ENCODE data around the gene SLC7A14. TPM values are rescaled to one million over a fixed set of nuclear protein-coding genes. Genes with fewer than 3 reads are reported as not detected.

SLC7A14 gene
- total and polyA plus RNA-seq, 2 donors (not counting 3 experiments of a cell fraction or from before 2014, with no cell fraction given): 0.07 to 0.57 TPM

DNA sequence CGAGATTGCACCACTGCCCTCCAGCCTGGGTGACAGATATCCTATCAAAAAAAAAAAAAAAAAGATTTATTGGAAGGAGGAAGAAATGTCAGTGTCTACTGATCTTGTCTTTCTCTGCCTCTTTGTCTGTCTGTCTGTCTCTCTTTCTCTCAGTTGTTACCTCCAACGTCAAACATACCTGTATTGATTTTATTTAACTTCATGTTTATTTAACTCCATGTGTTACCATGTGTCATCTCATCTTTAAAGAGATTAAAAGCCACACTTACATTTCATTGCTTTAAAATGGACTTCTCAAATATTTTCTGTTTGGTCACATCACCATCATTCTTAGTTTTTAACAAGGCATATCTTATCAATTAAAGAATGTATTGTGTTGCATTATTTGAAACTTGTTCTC lies 157.8 kb downstream of the SLC7A14 start:
- TF ChIP-seq, protein P1, sequence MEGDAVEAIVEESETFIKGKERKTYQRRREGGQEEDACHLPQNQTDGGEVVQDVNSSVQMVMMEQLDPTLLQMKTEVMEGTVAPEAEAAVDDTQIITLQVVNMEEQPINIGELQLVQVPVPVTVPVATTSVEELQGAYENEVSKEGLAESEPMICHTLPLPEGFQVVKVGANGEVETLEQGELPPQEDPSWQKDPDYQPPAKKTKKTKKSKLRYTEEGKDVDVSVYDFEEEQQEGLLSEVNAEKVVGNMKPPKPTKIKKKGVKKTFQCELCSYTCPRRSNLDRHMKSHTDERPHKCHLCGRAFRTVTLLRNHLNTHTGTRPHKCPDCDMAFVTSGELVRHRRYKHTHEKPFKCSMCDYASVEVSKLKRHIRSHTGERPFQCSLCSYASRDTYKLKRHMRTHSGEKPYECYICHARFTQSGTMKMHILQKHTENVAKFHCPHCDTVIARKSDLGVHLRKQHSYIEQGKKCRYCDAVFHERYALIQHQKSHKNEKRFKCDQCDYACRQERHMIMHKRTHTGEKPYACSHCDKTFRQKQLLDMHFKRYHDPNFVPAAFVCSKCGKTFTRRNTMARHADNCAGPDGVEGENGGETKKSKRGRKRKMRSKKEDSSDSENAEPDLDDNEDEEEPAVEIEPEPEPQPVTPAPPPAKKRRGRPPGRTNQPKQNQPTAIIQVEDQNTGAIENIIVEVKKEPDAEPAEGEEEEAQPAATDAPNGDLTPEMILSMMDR (IDR thresholded peaks at IDR 0.05; ENCODE audit: extremely low read depth in 1 of 2, insufficient read depth in 1 of 2, low read depth in 1 of 2, low read length in 2 of 2): no peak
- TF ChIP-seq MYC (IDR thresholded peaks at IDR 0.05; ENCODE audit: low read depth, low read length): no peak
- TF ChIP-seq FOS (IDR thresholded peaks at IDR 0.05; ENCODE audit: borderline replicate concordance, insufficient read depth, low read length): no peak
- TF ChIP-seq MAX (IDR thresholded peaks at IDR 0.05; ENCODE audit: insufficient read depth, insufficient read length): no peak
- TF ChIP-seq POLR2A (IDR thresholded peaks at IDR 0.05; ENCODE audit: low read depth, low read length): no peak
- TF ChIP-seq JUN (IDR thresholded peaks at IDR 0.05; ENCODE audit: borderline replicate concordance, insufficient read depth, insufficient read length, low read depth): no peak
- TF ChIP-seq EZH2 (IDR thresholded peaks at IDR 0.05; ENCODE audit: borderline replicate concordance, low read depth, low read length, severe bottlenecking): no peak
- dilution Hi-C loops (cut with MboI; ENCODE audit: extremely low pct_ligation_motif_present, low sequenced_read_pairs) (no loop called here), intact Hi-C loops (cut with micrococcal nuclease) (no loop called here)
- FAIRE-seq (no peak), DNase-seq (ENCODE audit: low read depth, low spot score) (no peak)
- Histone ChIP-seq H3K9ac (replicated peaks; ENCODE audit: extremely low read depth, insufficient read depth, low read length) (no peak overlapping the region), H3K27ac (ENCODE audit: insufficient read depth, low read depth, low read length) (no peak overlapping the region), H3K4me2 (ENCODE audit: insufficient read depth, low read length) (no peak overlapping the region), H3K79me2 (ENCODE audit: control insufficient read depth, insufficient read depth, low read length) (peaks cover 90% of the 10 kb centered on the region), H3K27me3 (ENCODE audit: control insufficient read depth in 2 of 2, insufficient read depth in 2 of 2, low read length in 2 of 2) (no peaks in the 10 kb centered on the region), H3K4me3 (replicated peaks in 1 of 3; ENCODE audit: insufficient read depth in 1 of 3, low read depth in 1 of 3, low read length in 3 of 3) (no peak overlapping the region), H4K20me1 (replicated peaks; ENCODE audit: control insufficient read depth, extremely low read depth, insufficient read depth, low read length) (no peaks in the 10 kb centered on the region), H2AFZ (ENCODE audit: low read depth, low read length) (no peak overlapping the region), H3K9me1 (replicated peaks; ENCODE audit: control insufficient read depth, extremely low read depth, insufficient read depth, low read length) (no peaks in the 10 kb centered on the region), H3K4me1 (ENCODE audit: control insufficient read depth, extremely low read depth, insufficient read depth, low read length) (peaks cover 36% of the 10 kb centered on the region), H3K36me3 (ENCODE audit: control insufficient read depth in 2 of 2, extremely low read depth in 1 of 2, insufficient read depth in 2 of 2, low read length in 2 of 2) (peaks cover 3 to 13% of the 10 kb centered on the region in 2 experiments), H3K9me3 (replicated peaks; ENCODE audit: control insufficient read depth, insufficient read depth, low read length) (no peaks in the 10 kb centered on the region)
- ChIA-PET CTCF (interaction anchor here (1.5 to 5.8 kb wide), 2 partner anchors 14 to 383 kb away, joined by 7 to 25 read pairs; no protein-coding TSS in a partner anchor), POLR2A (interaction anchor here (0.7 kb wide), 1 partner anchor 294 kb away, joined by 7 read pairs; no protein-coding TSS in a partner anchor)
- no TSS peak for BruUV-seq (replicated peaks)
